Endodermal cell (in vitro differentiated cells): Measurements from ENCODE around the gene ZSWIM3. TPM values are rescaled to one million over a fixed set of nuclear protein-coding genes. Genes with fewer than 3 reads are reported as not detected.

Source experiments
- DNase-seq: peaks from one replicate; pipeline ENCODE4 v3.0.0-alpha.2; 2017
- H3K27ac ChIP-seq: 2 replicates; pipeline ENCODE4 v1.5.1; 2013; ENCODE audit warnings: mild to moderate bottlenecking, low read depth, low read length, moderate library complexity
- H3K27me3 ChIP-seq: 2 replicates; pipeline ENCODE4 v1.6.1; 2013; ENCODE audit warnings: mild to moderate bottlenecking, low read length, moderate library complexity; ENCODE audit not compliant: insufficient read depth, control insufficient read depth, poor library complexity, severe bottlenecking
- H3K36me3 ChIP-seq: 2 replicates; pipeline ENCODE4 v1.7.0; 2013; ENCODE audit warnings: mild to moderate bottlenecking, low read length, moderate library complexity; ENCODE audit not compliant: control insufficient read depth, insufficient read depth
- H3K4me1 ChIP-seq: one replicate; pipeline ENCODE4 v1.7.0; 2013; ENCODE audit warnings: low read length; ENCODE audit not compliant: control insufficient read depth, insufficient read depth
- H3K4me3 ChIP-seq: 2 replicates; pipeline ENCODE4 v1.5.1; 2013; ENCODE audit warnings: mild to moderate bottlenecking, low read length, moderate library complexity
- H3K9ac ChIP-seq: 2 replicates; pipeline ENCODE4 v1.6.1; 2013; ENCODE audit warnings: mild to moderate bottlenecking, low read length, moderate library complexity; ENCODE audit not compliant: poor library complexity, severe bottlenecking; ENCODE audit errors: extremely low read depth
- H3K9me3 ChIP-seq: 2 replicates; pipeline ENCODE4 v1.6.1; 2013; ENCODE audit warnings: mild to moderate bottlenecking, low read length, moderate library complexity; ENCODE audit not compliant: control insufficient read depth
- H3K27ac Mint-ChIP-seq: 2 replicates; pipeline ENCODE4 v1.8.0; 2020; ENCODE audit warnings: mixed read lengths
- H3K27me3 Mint-ChIP-seq: 2 replicates; pipeline ENCODE4 v1.8.0; 2021; ENCODE audit warnings: mild to moderate bottlenecking, mixed read lengths; ENCODE audit not compliant: insufficient read depth
- H3K36me3 Mint-ChIP-seq: 2 replicates; pipeline ENCODE4 v1.8.0; 2020; ENCODE audit warnings: low read depth, mixed read lengths
- H3K4me1 Mint-ChIP-seq: 2 replicates; pipeline ENCODE4 v1.8.0; 2020; ENCODE audit warnings: mixed read lengths
- H3K4me3 Mint-ChIP-seq: 2 replicates; pipeline ENCODE4 v1.8.0; 2020; ENCODE audit warnings: mild to moderate bottlenecking, moderate library complexity, mixed read lengths
- H3K9me3 Mint-ChIP-seq: 2 replicates; pipeline ENCODE4 v1.8.0; 2020; ENCODE audit warnings: mild to moderate bottlenecking, mixed read lengths
- CTCF ChIP-seq: fragments of 200-600 bp; sonication (generic); conservative IDR thresholded peaks from 2 replicates; pipeline ENCODE4 v1.5.0; 2021; ENCODE audit warnings: antibody characterized with exemption, mild to moderate bottlenecking
- WGBS, 2 experiments: methylation state at CpG; one replicate each; pipeline versions ENCODE4 v1.1.5 to v1.1.7; 2013; ENCODE audit warnings: missing lambda C conversion rate in 2 of 2, mixed read lengths in 1 of 2; ENCODE audit not compliant: insufficient coverage in 1 of 2, insufficient read length in 1 of 2; 5-methylcytosine and 5-hydroxymethylcytosine counted together
- total RNA-seq, 2 donors: library from RNA; stranded (reverse); fragmentation: NEBNext Ultra II Directional in 1 of 2; extraction: Animal tissue kit (Norgen Biotek cat#: 25700) in 1 of 2; gene quantifications; 2 replicates in 1 of 2; 3 replicates in 1 of 2; pipeline ENCODE4 v1.2.1, GENCODE V29; 2021

The ZSWIM3 gene
- total RNA-seq, 2 donors from 2014 or later = 2.1 to 4.6 TPM

GRCh38 chr20:45814314-45814713 lies 43.1 kb upstream of the ZSWIM3 start:
- H3K36me3 Mint-ChIP-seq = peaks cover 40% of the 10 kb centered on the region
- 96 to 100% methylated on average over 1 to 3 of the region's 3 CpGs for WGBS, 2 experiments
- Histone ChIP-seq H3K9ac (no peak overlapping the region), H3K27ac (no peak overlapping the region), H3K4me1 (peaks cover 10% of the 10 kb centered on the region), H3K9me3 (no peaks in the 10 kb centered on the region), H3K36me3 (peaks cover 59% of the 10 kb centered on the region), H3K4me3 (peak overlapping the region; percentile 70), H3K27me3 (no peaks in the 10 kb centered on the region)
- H3K27me3 Mint-ChIP-seq = no peaks in the 10 kb centered on the region
- H3K4me1 Mint-ChIP-seq = peaks cover 19% of the 10 kb centered on the region
- no peak overlapping the region for H3K27ac Mint-ChIP-seq
- no peak for TF ChIP-seq CTCF
- H3K4me3 Mint-ChIP-seq = peak overlapping the region; percentile 91
- no peaks in the 10 kb centered on the region for H3K9me3 Mint-ChIP-seq
- DNase-seq = no peak

GRCh38 chr20:45816951-45817350 lies 40.5 kb upstream of the ZSWIM3 start:
- no peaks in the 10 kb centered on the region for H3K9me3 ChIP-seq

GRCh38 chr20:45817376-45818194 lies 39.8 kb upstream of the ZSWIM3 start:
- no peak for DNase-seq
- no peak for TF ChIP-seq CTCF
- H3K27me3 Mint-ChIP-seq = peaks cover 9% of the 10 kb centered on the region
- H3K27ac Mint-ChIP-seq = peak overlapping the region; percentile 75
- WGBS, 2 experiments = 93 to 97% methylated on average over 5 to 8 of the region's 9 CpGs
- Histone ChIP-seq H3K27me3 (peaks cover 3% of the 10 kb centered on the region), H3K4me3 (no peak overlapping the region), H3K9ac (no peak overlapping the region), H3K9me3 (no peaks in the 10 kb centered on the region), H3K27ac (peak overlapping the region; percentile 25), H3K36me3 (peaks cover 35% of the 10 kb centered on the region), H3K4me1 (peaks cover 10% of the 10 kb centered on the region)
- H3K9me3 Mint-ChIP-seq = no peaks in the 10 kb centered on the region
- no peak overlapping the region for H3K4me3 Mint-ChIP-seq
- peaks cover 20% of the 10 kb centered on the region for H3K36me3 Mint-ChIP-seq
- peaks cover 20% of the 10 kb centered on the region for H3K4me1 Mint-ChIP-seq

More at GRCh38 chr20:45816951-45817350, 40.5 kb upstream of the ZSWIM3 start:
- Mint-ChIP-seq H3K4me1 (peaks cover 19% of the 10 kb centered on the region), H3K4me3 (no peak overlapping the region), H3K36me3 (peaks cover 20% of the 10 kb centered on the region), H3K27ac (no peak overlapping the region), H3K9me3 (no peaks in the 10 kb centered on the region), H3K27me3 (peaks cover 2% of the 10 kb centered on the region)
- H3K4me3 ChIP-seq = no peak overlapping the region
- peaks cover 35% of the 10 kb centered on the region for H3K36me3 ChIP-seq
- no peak for DNase-seq
- no peaks in the 10 kb centered on the region for H3K27me3 ChIP-seq
- H3K27ac ChIP-seq = no peak overlapping the region
- 94 to 100% methylated on average over 1 to 3 of the region's 3 CpGs for WGBS, 2 experiments
- TF ChIP-seq CTCF = no peak
- H3K9ac ChIP-seq = no peak overlapping the region
- peaks cover 10% of the 10 kb centered on the region for H3K4me1 ChIP-seq
